KOPT-K1 (cell line): ENCODE results near the gene PEX16.

Experiments used
- H3K27ac ChIP-seq: fragments of 200-600 bp; sonication (generic); 2 replicates; pipeline ENCODE4 v1.5.1; 2016; ENCODE audit warnings: antibody characterized with exemption, mild to moderate bottlenecking, low read depth, low read length; ENCODE audit not compliant: poor library complexity, severe bottlenecking
- H3K36me3 ChIP-seq: fragments of 200-600 bp; sonication (generic); 2 replicates; pipeline ENCODE4 v1.5.1; 2017; ENCODE audit warnings: antibody characterized with exemption, mild to moderate bottlenecking, low read length, moderate library complexity; ENCODE audit not compliant: insufficient read depth
- H3K9me3 ChIP-seq: fragments of 200-600 bp; sonication (generic); 2 replicates; pipeline ENCODE4 v1.5.1; 2017; ENCODE audit warnings: antibody characterized with exemption, low read length, mild to moderate bottlenecking; ENCODE audit not compliant: insufficient read depth, poor library complexity, severe bottlenecking

The PEX16 gene

GRCh38 chr11:45917623-45918330 lies at the start of gene PEX16:
TSS of gene PEX16 (minus strand) at chr11:45917877. CDS start at chr11:45917811, 66 bp downstream.
- peak within 1 kb of the TSS; percentile 76 for H3K27ac ChIP-seq
- peaks cover 35% of the 10 kb centered on the region for H3K36me3 ChIP-seq
- H3K9me3 ChIP-seq, result no peaks in the 10 kb centered on the region

GRCh38 chr11:45964911-45965389 lies 47.3 kb upstream of the PEX16 start:
- H3K36me3 ChIP-seq, result peaks cover 41% of the 10 kb centered on the region
- no peaks in the 10 kb centered on the region for H3K9me3 ChIP-seq
- no peak overlapping the region for H3K27ac ChIP-seq

- H3K36me3 ChIP-seq, result peaks cover 15% of the 10 kb centered on the region
- no peaks in the 10 kb centered on the region for H3K9me3 ChIP-seq
- no peak overlapping the region for H3K27ac ChIP-seq
These were observed 44.1 kb upstream of the PEX16 start for GRCh38 chr11:45961751-45962240.

- Histone ChIP-seq H3K36me3 (peaks cover 10% of the 10 kb centered on the region), H3K27ac (no peak overlapping the region), H3K9me3 (no peaks in the 10 kb centered on the region)
These were observed 42.9 kb upstream of the PEX16 start for GRCh38 chr11:45960387-45961095.

GRCh38 chr11:45959851-45960250 lies 42.2 kb upstream of the PEX16 start:
- H3K9me3 ChIP-seq, result no peaks in the 10 kb centered on the region
- H3K27ac ChIP-seq, result no peak overlapping the region
- peaks cover 5% of the 10 kb centered on the region for H3K36me3 ChIP-seq

GRCh38 chr11:45949992-45950407 lies 32.3 kb upstream of the PEX16 start:
- H3K9me3 ChIP-seq, result no peaks in the 10 kb centered on the region
- H3K36me3 ChIP-seq, result peaks cover 60% of the 10 kb centered on the region
- H3K27ac ChIP-seq, result no peak overlapping the region

- peaks cover 62% of the 10 kb centered on the region for H3K36me3 ChIP-seq
- no peaks in the 10 kb centered on the region for H3K9me3 ChIP-seq
- H3K27ac ChIP-seq, result no peak overlapping the region
These were observed 30.7 kb upstream of the PEX16 start for GRCh38 chr11:45948356-45948755.

GRCh38 chr11:45947885-45948284 lies 30.2 kb upstream of the PEX16 start:
- H3K36me3 ChIP-seq, result peaks cover 57% of the 10 kb centered on the region
- H3K27ac ChIP-seq, result no peak overlapping the region

GRCh38 chr11:45945397-45945999 lies 27.8 kb upstream of the PEX16 start:
- Histone ChIP-seq H3K36me3 (peaks cover 51% of the 10 kb centered on the region), H3K27ac (no peak overlapping the region), H3K9me3 (no peaks in the 10 kb centered on the region)

More at GRCh38 chr11:45947885-45948284, 30.2 kb upstream of the PEX16 start:
- H3K9me3 ChIP-seq, result no peaks in the 10 kb centered on the region

GRCh38 chr11:45942381-45942780 lies 24.7 kb upstream of the PEX16 start:
- Histone ChIP-seq H3K27ac (no peak overlapping the region), H3K9me3 (no peaks in the 10 kb centered on the region), H3K36me3 (peaks cover 33% of the 10 kb centered on the region)

GRCh38 chr11:45941285-45941684 lies 23.6 kb upstream of the PEX16 start:
- H3K27ac ChIP-seq, result no peak overlapping the region
- peaks cover 33% of the 10 kb centered on the region for H3K36me3 ChIP-seq
- H3K9me3 ChIP-seq, result no peaks in the 10 kb centered on the region

- H3K36me3 ChIP-seq, result peaks cover 33% of the 10 kb centered on the region
- no peak overlapping the region for H3K27ac ChIP-seq
- no peaks in the 10 kb centered on the region for H3K9me3 ChIP-seq
These were observed 22.2 kb upstream of the PEX16 start for GRCh38 chr11:45939836-45940235.

- no peaks in the 10 kb centered on the region for H3K9me3 ChIP-seq
- no peak overlapping the region for H3K27ac ChIP-seq
- peaks cover 52% of the 10 kb centered on the region for H3K36me3 ChIP-seq
These were observed 20.2 kb upstream of the PEX16 start for GRCh38 chr11:45937916-45938315.

GRCh38 chr11:45936511-45937054 lies 18.9 kb upstream of the PEX16 start:
- Histone ChIP-seq H3K36me3 (peaks cover 58% of the 10 kb centered on the region), H3K9me3 (no peaks in the 10 kb centered on the region), H3K27ac (no peak overlapping the region)
